HepG2 (cell line): Measurements from ENCODE around the gene FAM167B. TPM values are rescaled to one million over a fixed set of nuclear protein-coding genes. Genes with fewer than 3 reads are reported as not detected.
"Not testable (repeated sequence)": the region's sequence is repeated elsewhere in the genome, so short reads cannot be mapped to it uniquely, and the experiment has no call there.

Source experiments
- ATAC-seq: fragments of 200-7000 bp; cut with Tn5 transposase; 3 replicates; pipeline ENCODE4 v1.9.1; 2020; ENCODE audit warnings: mild to moderate bottlenecking, moderate library complexity
- BruUV-seq: library from RNA; stranded (reverse); fragments of 400-500 nt; replicated peaks from 2 replicates; lab custom pipeline; 2021; lab: Mats Ljungman, UMichigan
- CTCF ChIA-PET: fragments of 300-600 bp; formaldehyde crosslinking; extraction: SDS; loops from one replicate; lab custom pipeline; 2021; ENCODE audit warnings: low total read pairs, inconsistent platforms, low intra/inter-chr PET ratio; lab: Yijun Ruan, JAX
- POLR2A ChIA-PET: fragments of 350-600 bp; sonication (Branson Sonifier 250); formaldehyde crosslinking; loops from one replicate; lab custom pipeline; 2020; ENCODE audit warnings: antibody characterized with exemption, inconsistent platforms; lab: Yijun Ruan, JAX
- DNase-seq: peaks from one replicate; pipeline ENCODE4 v3.0.0-alpha.2; 2015; ENCODE audit warnings: low spot score
- FAIRE-seq: peaks from 3 replicates; lab custom pipeline; 2011; peaks lifted over from hg19 to GRCh38; lab: Jason Lieb, UNC
- H2AFZ ChIP-seq: one replicate; pipeline ENCODE4 v1.6.1; 2011; ENCODE audit warnings: low read length, inconsistent platforms
- H3K27ac ChIP-seq: fragments of 300-600 bp; 3 replicates; pipeline ENCODE4 v1.8.0; 2011; ENCODE audit warnings: mixed run types, mild to moderate bottlenecking, mixed read lengths, low read length, inconsistent platforms; ENCODE audit not compliant: insufficient read depth; ENCODE audit errors: extremely low read length
- H3K27me3 ChIP-seq, 2 experiments: fragments of 200-600 bp in 1 of 2; 2 replicates in 1 of 2; 3 replicates in 1 of 2; pipeline versions ENCODE4 v1.6.0 to v1.8.0; 2011; ENCODE audit warnings: low read length in 2 of 2, mild to moderate bottlenecking in 2 of 2, moderate library complexity in 2 of 2, inconsistent platforms in 1 of 2; ENCODE audit not compliant: insufficient read depth in 2 of 2, control insufficient read depth in 1 of 2
- H3K36me3 ChIP-seq, 2 experiments: fragments of 200-600 bp in 1 of 2; replicated peaks in 1 of 2; 2 replicates in 1 of 2; 3 replicates in 1 of 2; pipeline versions ENCODE4 v1.5.1 to v1.8.0; 2011; ENCODE audit warnings: low read length in 2 of 2, inconsistent platforms in 1 of 2; ENCODE audit not compliant: insufficient read depth in 2 of 2, control insufficient read depth in 1 of 2
- H3K4me1 ChIP-seq: 2 replicates; pipeline ENCODE4 v1.5.1; 2012; ENCODE audit warnings: low read length, inconsistent platforms; ENCODE audit not compliant: insufficient read depth
- H3K4me2 ChIP-seq: 2 replicates; pipeline ENCODE4 v1.6.0; 2011; ENCODE audit warnings: low read depth, low read length, inconsistent platforms
- H3K4me3 ChIP-seq, 3 experiments: fragments of 200-600 bp in 1 of 3; sonication (generic), shearing (Covaris generic) in 1 of 3; replicated peaks in 1 of 3; 2 replicates each; pipeline ENCODE4 v1.5.1; 2011 to 2016; ENCODE audit warnings: low read length in 3 of 3, inconsistent platforms in 2 of 3, low read depth in 2 of 3, mild to moderate bottlenecking in 2 of 3, control low read depth in 1 of 3, mixed read lengths in 1 of 3; ENCODE audit not compliant: insufficient read depth in 1 of 3
- H3K79me2 ChIP-seq: one replicate; pipeline ENCODE4 v1.6.1; 2011; ENCODE audit warnings: low read length, inconsistent platforms; ENCODE audit not compliant: insufficient read depth
- H3K9ac ChIP-seq: 2 replicates; pipeline ENCODE4 v1.6.0; 2011; ENCODE audit warnings: mild to moderate bottlenecking, low read depth, low read length, inconsistent platforms; ENCODE audit not compliant: insufficient read depth
- H3K9me3 ChIP-seq: 2 replicates; pipeline ENCODE4 v1.5.1; 2012; ENCODE audit warnings: mild to moderate bottlenecking, low read length
- H4K20me1 ChIP-seq: 2 replicates; pipeline ENCODE4 v1.6.0; 2011; ENCODE audit warnings: inconsistent platforms, mild to moderate bottlenecking, low read length, moderate library complexity; ENCODE audit not compliant: insufficient read depth
- NR2C2 ChIP-seq: sonication (generic); formaldehyde crosslinking; IDR thresholded peaks from 2 replicates; pipeline ENCODE4 v1.4.0; 2020; ENCODE audit warnings: missing genetic modification reagents, mild to moderate bottlenecking, moderate library complexity, borderline replicate concordance
- ZNF121 ChIP-seq: sonication (generic); formaldehyde crosslinking; IDR thresholded peaks from 2 replicates; pipeline ENCODE4 v1.5.0; 2020; ENCODE audit warnings: mild to moderate bottlenecking, missing genetic modification reagents
- WGBS: methylation state at CpG from one replicate; pipeline ENCODE4 v1.1.6; 2017; ENCODE audit warnings: low lambda C conversion rate; 5-methylcytosine and 5-hydroxymethylcytosine counted together
- in situ Hi-C: cut with HindIII; loops from 2 replicates; pipeline ENCODE4 v1.10.0; 2017; ENCODE audit warnings: low pct_unique_long_range_greater_than_20kb; ENCODE audit not compliant: extremely low pct_ligation_motif_present
- intact Hi-C: fragments of 100-400 bp; cut with micrococcal nuclease; formaldehyde crosslinking; loops from one replicate; pipeline ENCODE4 v1.10.0; 2022; ENCODE audit not compliant: unreplicated experiment
- polyA plus RNA-seq, 8 experiments: library from polyadenylated mRNA; depleted of rRNA in 3 of 8; stranded (reverse) in 7 of 8; unstranded in 1 of 8; fragments of >200 nt; fragmentation: Illumina TruSeq in 4 of 8; extraction: Trizol in 4 of 8; gene quantifications; 2 replicates each; pipeline versions ENCODE4 v1.2.1 to v1.2.3, GENCODE V29; 2011 to 2016; ENCODE audit warnings: low read depth in 4 of 8, missing spikeins in 1 of 8, mixed read lengths in 1 of 8; ENCODE audit not compliant: insufficient read depth in 1 of 8
- total RNA-seq, 5 experiments: library from RNA; depleted of rRNA; stranded (reverse); fragments of >200 nt; fragmentation: Illumina TruSeq; extraction: Trizol; gene quantifications; 2 replicates each; pipeline ENCODE4 v1.2.3, GENCODE V29; 2016; ENCODE audit warnings: low read depth in 1 of 5
- TF ChIP-seq, protein P1 (sequence below): fragments of 450-650 bp; IDR thresholded peaks from 2 replicates; pipeline ENCODE4 v1.6.1; 2016

Gene FAM167B
- total and polyA plus RNA-seq, 2 of the 13 experiments (the other 11 are each of a cell fraction or from before 2014, with no cell fraction given) = 0.15 to 0.70 TPM

DNA sequence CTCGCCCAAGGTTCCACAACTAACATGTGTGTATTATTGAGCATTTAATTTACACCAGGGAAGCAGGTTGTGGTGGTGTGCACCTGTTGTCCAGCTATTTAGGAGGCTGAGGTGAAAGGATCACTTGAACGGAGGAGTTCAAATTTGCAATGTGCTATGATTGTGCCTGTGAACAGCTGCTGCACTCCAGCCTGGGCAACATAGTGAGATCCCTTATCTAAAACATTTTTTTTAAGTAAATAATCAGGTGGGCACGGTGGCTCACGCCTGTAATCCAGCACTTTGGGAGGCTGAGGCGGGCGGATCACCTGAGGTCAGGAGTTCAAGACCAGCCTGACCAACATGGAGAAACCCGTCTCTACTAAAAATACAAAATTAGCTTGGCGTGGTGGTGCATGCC, 37.8 kb downstream of the FAM167B start:
- H3K9me3 ChIP-seq, H3K4me3 ChIP-seq, intact Hi-C loops, BruUV-seq, H3K27me3 ChIP-seq, FAIRE-seq, H3K27ac ChIP-seq, ATAC-seq, H3K4me1 ChIP-seq, DNase-seq, CTCF ChIA-PET, in situ Hi-C loops: not testable (repeated sequence)
- peak; percentile 74 for TF ChIP-seq ZNF121
- TF ChIP-seq, all 625 proteins: peak for 1; not testable (repeated sequence) for 624
- H3K4me2 ChIP-seq, H4K20me1 ChIP-seq, H3K79me2 ChIP-seq, POLR2A ChIA-PET, H3K36me3 ChIP-seq, H3K9ac ChIP-seq, H2AFZ ChIP-seq: not testable (repeated sequence)
- WGBS = 69% methylated on average over 8 of the region's 8 CpGs

DNA sequence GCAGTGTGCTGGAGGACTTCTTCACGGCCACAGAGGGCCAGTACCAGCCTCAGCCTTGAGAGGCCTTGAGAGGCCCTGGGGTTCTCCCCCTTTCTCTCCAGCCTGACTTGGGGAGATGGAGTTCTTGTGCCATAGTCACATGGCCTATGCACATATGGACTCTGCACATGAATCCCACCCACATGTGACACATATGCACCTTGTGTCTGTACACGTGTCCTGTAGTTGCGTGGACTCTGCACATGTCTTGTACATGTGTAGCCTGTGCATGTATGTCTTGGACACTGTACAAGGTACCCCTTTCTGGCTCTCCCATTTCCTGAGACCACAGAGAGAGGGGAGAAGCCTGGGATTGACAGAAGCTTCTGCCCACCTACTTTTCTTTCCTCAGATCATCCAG, 38.6 kb downstream of the FAM167B start:
- Histone ChIP-seq H3K27ac (no peak overlapping the region), H3K4me3 (no peak overlapping the region), H3K4me1 (peaks cover 13% of the 10 kb centered on the region), H3K36me3 (no peaks in the 10 kb centered on the region), H3K9me3 (no peaks in the 10 kb centered on the region), H3K9ac (no peak overlapping the region), H3K79me2 (no peaks in the 10 kb centered on the region), H3K4me2 (no peak overlapping the region), H2AFZ (no peak overlapping the region), H4K20me1 (no peaks in the 10 kb centered on the region)
- in situ Hi-C loops (no loop called here), intact Hi-C loops (no loop called here)
- FAIRE-seq (no peak), DNase-seq (no peak), ATAC-seq (no peak; the same call in 1 of the 3 replicates)
- WGBS = 70% methylated on average over 2 of the region's 3 CpGs
- POLR2A ChIA-PET = no interaction called here
- CTCF ChIA-PET = no interaction called here
- no TSS peak for BruUV-seq
- TF ChIP-seq, protein P1, sequence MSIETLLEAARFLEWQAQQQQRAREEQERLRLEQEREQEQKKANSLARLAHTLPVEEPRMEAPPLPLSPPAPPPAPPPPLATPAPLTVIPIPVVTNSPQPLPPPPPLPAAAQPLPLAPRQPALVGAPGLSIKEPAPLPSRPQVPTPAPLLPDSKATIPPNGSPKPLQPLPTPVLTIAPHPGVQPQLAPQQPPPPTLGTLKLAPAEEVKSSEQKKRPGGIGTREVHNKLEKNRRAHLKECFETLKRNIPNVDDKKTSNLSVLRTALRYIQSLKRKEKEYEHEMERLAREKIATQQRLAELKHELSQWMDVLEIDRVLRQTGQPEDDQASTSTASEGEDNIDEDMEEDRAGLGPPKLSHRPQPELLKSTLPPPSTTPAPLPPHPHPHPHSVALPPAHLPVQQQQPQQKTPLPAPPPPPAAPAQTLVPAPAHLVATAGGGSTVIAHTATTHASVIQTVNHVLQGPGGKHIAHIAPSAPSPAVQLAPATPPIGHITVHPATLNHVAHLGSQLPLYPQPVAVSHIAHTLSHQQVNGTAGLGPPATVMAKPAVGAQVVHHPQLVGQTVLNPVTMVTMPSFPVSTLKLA = peak; percentile 97
- TF ChIP-seq NR2C2 (CRISPR knock-in tag) = no peak
- TF ChIP-seq, all 625 proteins: peak for 1
- no peaks in the 10 kb centered on the region for H3K27me3 ChIP-seq
